Mammary epithelial cell (primary cell): ENCODE measurements around the gene TRAK1.

Experiments
- EZH2 ChIP-seq: IDR thresholded peaks from 2 replicates; pipeline ENCODE4 v1.6.1; 2012; ENCODE audit warnings: low read length, inconsistent platforms, borderline replicate concordance
- TF ChIP-seq, protein P1 (sequence below), 2 donors: IDR thresholded peaks in 1 of 2; conservative IDR thresholded peaks in 1 of 2; 2 replicates each; pipeline ENCODE4 v1.5.1; 2011 to 2012; ENCODE audit warnings: inconsistent platforms in 2 of 2, low read length in 2 of 2, mild to moderate bottlenecking in 2 of 2, control low read depth in 1 of 2, low read depth in 1 of 2; ENCODE audit not compliant: insufficient read depth in 1 of 2; ENCODE audit errors: extremely low read depth in 1 of 2

DNA sequence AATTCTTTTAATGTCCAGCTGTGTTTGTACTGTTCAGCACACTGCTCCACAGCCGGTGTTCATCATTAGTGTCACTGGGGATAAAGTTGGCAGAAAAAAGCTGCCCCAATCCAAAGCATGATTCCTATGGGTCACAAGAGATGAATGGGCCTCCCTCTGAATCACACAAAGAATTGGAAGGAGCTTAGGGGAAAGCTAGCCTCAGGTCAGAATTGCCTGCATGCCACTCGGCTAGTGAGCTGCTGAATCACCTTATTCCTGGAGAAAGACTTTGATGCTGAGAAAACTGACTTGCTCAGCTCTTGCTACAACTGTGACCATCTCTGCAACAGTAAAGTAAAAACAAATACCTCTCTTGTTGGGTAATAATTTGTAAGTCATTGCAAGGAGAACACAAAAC lies 171.4 kb downstream of the TRAK1 start:
- TF ChIP-seq, protein P1, sequence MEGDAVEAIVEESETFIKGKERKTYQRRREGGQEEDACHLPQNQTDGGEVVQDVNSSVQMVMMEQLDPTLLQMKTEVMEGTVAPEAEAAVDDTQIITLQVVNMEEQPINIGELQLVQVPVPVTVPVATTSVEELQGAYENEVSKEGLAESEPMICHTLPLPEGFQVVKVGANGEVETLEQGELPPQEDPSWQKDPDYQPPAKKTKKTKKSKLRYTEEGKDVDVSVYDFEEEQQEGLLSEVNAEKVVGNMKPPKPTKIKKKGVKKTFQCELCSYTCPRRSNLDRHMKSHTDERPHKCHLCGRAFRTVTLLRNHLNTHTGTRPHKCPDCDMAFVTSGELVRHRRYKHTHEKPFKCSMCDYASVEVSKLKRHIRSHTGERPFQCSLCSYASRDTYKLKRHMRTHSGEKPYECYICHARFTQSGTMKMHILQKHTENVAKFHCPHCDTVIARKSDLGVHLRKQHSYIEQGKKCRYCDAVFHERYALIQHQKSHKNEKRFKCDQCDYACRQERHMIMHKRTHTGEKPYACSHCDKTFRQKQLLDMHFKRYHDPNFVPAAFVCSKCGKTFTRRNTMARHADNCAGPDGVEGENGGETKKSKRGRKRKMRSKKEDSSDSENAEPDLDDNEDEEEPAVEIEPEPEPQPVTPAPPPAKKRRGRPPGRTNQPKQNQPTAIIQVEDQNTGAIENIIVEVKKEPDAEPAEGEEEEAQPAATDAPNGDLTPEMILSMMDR (conservative IDR thresholded peaks at IDR 0.05 in 1 of 2, IDR thresholded peaks at IDR 0.05 in 1 of 2; ENCODE audit: extremely low read depth in 1 of 2, insufficient read depth in 1 of 2, low read depth in 1 of 2, low read length in 2 of 2), result no peak
- TF ChIP-seq EZH2, result no peak
